HepG2 (cell line): ENCODE measurements around the gene R3HDM4.

Experiments
- AHR ChIP-seq: IDR thresholded peaks from 2 replicates; pipeline ENCODE4 v1.6.1; 2018; ENCODE audit warnings: missing genetic modification reagents, missing compliant biosample characterization
- CHD2 ChIP-seq: IDR thresholded peaks from 2 replicates; pipeline ENCODE4 v1.6.1; 2011; ENCODE audit warnings: low read depth, low read length, improper control_type of control experiment
- CTCF ChIP-seq: sonication (generic); formaldehyde crosslinking; IDR thresholded peaks from 2 replicates; pipeline ENCODE4 v1.5.0; 2020; ENCODE audit warnings: mild to moderate bottlenecking, missing genetic modification reagents, moderate library complexity
- ESRRA ChIP-seq: sonication (generic); formaldehyde crosslinking; IDR thresholded peaks from 2 replicates; pipeline ENCODE4 v1.5.1; 2020; ENCODE audit warnings: mild to moderate bottlenecking, low read depth, missing genetic modification reagents
- SCMH1 ChIP-seq: sonication (generic); formaldehyde crosslinking; IDR thresholded peaks from 2 replicates; pipeline ENCODE4 v1.9.0; 2021; ENCODE audit warnings: missing genetic modification reagents, mild to moderate bottlenecking, borderline replicate concordance
- SKIL ChIP-seq: sonication (generic); formaldehyde crosslinking; IDR thresholded peaks from 2 replicates; pipeline ENCODE4 v1.8.0; 2022; ENCODE audit warnings: missing genetic modification reagents, mild to moderate bottlenecking, moderate library complexity, borderline replicate concordance
- TBP ChIP-seq: sonication (generic); formaldehyde crosslinking; IDR thresholded peaks from 2 replicates; pipeline ENCODE4 v1.5.0; 2020; ENCODE audit warnings: missing genetic modification reagents
- ZNF17 ChIP-seq: sonication (generic); formaldehyde crosslinking; IDR thresholded peaks from 2 replicates; pipeline ENCODE4 v1.5.0; 2020; ENCODE audit warnings: mild to moderate bottlenecking, missing genetic modification reagents
- ZNF292 ChIP-seq: sonication (generic); formaldehyde crosslinking; IDR thresholded peaks from 2 replicates; pipeline ENCODE4 v1.8.1; 2022; ENCODE audit warnings: mild to moderate bottlenecking, low read depth, missing genetic modification reagents, borderline replicate concordance
- ZNF331 ChIP-seq: sonication (generic); formaldehyde crosslinking; IDR thresholded peaks from 2 replicates; pipeline ENCODE4 v1.4.0; 2020; ENCODE audit warnings: missing genetic modification reagents
- ZNF530 ChIP-seq: sonication (generic); formaldehyde crosslinking; IDR thresholded peaks from 2 replicates; pipeline ENCODE4 v1.5.0; 2020; ENCODE audit warnings: low read depth, mild to moderate bottlenecking, missing genetic modification reagents
- ZNF639 ChIP-seq: conservative IDR thresholded peaks from 2 replicates; pipeline ENCODE4 v1.6.1; 2018; ENCODE audit warnings: missing genetic modification reagents

- no peak for TF ChIP-seq ZNF17
- TF ChIP-seq CTCF: no peak
- TF ChIP-seq AHR: no peak
- no peak for TF ChIP-seq CHD2
- TF ChIP-seq ZNF639 (CRISPR knock-in tag): no peak
- TF ChIP-seq ZNF530 (CRISPR knock-in tag): no peak
- TF ChIP-seq ESRRA (CRISPR knock-in tag): no peak
- TF ChIP-seq SKIL: no peak
- no peak for TF ChIP-seq ZNF331 (CRISPR knock-in tag)
- TF ChIP-seq TBP (CRISPR knock-in tag): no peak
- no peak for TF ChIP-seq ZNF292
- TF ChIP-seq SCMH1 (CRISPR knock-in tag): no peak
These were observed 23.2 kb downstream of the R3HDM4 start for GRCh38 chr19:889662-890295.
